ENCODE data around the gene ARHGAP1.

ARHGAP1 gene

GRCh38 chr11:46640036-46640788, 60.2 kb downstream of the ARHGAP1 start:
- FAIRE-seq, result no peak
- DNase-seq (ENCODE audit: insufficient read length, low spot score), result no peak
- TF ChIP-seq CTCF (IDR thresholded peaks at IDR 0.05; ENCODE audit: insufficient read depth, missing control alignments), result no peak

GRCh38 chr11:46639197-46639839, 61.1 kb downstream of the ARHGAP1 start:
- no peak for DNase-seq (ENCODE audit: insufficient read length, low spot score)
- FAIRE-seq, result no peak
- no peak for TF ChIP-seq CTCF (IDR thresholded peaks at IDR 0.05; ENCODE audit: insufficient read depth, missing control alignments)

- FAIRE-seq, result no peak
- TF ChIP-seq CTCF (IDR thresholded peaks at IDR 0.05; ENCODE audit: insufficient read depth, missing control alignments), result no peak
- no peak for DNase-seq (ENCODE audit: insufficient read length, low spot score)
These were observed 62.9 kb downstream of the ARHGAP1 start for GRCh38 chr11:46637546-46637945.

- no peak for DNase-seq (ENCODE audit: insufficient read length, low spot score)
- no peak for FAIRE-seq
These were observed 64.8 kb downstream of the ARHGAP1 start for GRCh38 chr11:46635557-46636139.

GRCh38 chr11:46633291-46634217, 66.9 kb downstream of the ARHGAP1 start:
- DNase-seq (ENCODE audit: insufficient read length, low spot score), result no peak
- TF ChIP-seq CTCF (IDR thresholded peaks at IDR 0.05; ENCODE audit: insufficient read depth, missing control alignments), result no peak
- FAIRE-seq, result no peak

More at GRCh38 chr11:46635557-46636139, 64.8 kb downstream of the ARHGAP1 start:
- no peak for TF ChIP-seq CTCF (IDR thresholded peaks at IDR 0.05; ENCODE audit: insufficient read depth, missing control alignments)

- TF ChIP-seq CTCF (IDR thresholded peaks at IDR 0.05; ENCODE audit: insufficient read depth, missing control alignments), result no peak
- no peak for DNase-seq (ENCODE audit: insufficient read length, low spot score)
- FAIRE-seq, result no peak
These were observed 67.9 kb downstream of the ARHGAP1 start for GRCh38 chr11:46632502-46632901.
